Pancreas (tissue), 10 donors: ENCODE results near the gene FLAD1. TPM values are rescaled to one million over a fixed set of nuclear protein-coding genes. Genes with fewer than 3 reads are reported as not detected.
A peak's percentile ranks its signal among the peaks of the same experiment; 100 is the strongest.

ENCODE experiments used
- ATAC-seq, 4 donors: fragments of 200-7000 bp; cut with Tn5 transposase; one replicate each; pipeline versions ENCODE4 v1.8.0 to v1.9.1; 2020; ENCODE audit warnings: mild to moderate bottlenecking in 4 of 4, moderate library complexity in 4 of 4
- DNase-seq, 6 donors: peaks; one replicate each; pipeline ENCODE4 v3.0.0-alpha.2; 2020
- FAIRE-seq: peaks from 2 replicates; lab custom pipeline; 2012; peaks lifted over from hg19 to GRCh38; lab: Jason Lieb, UNC
- H3K27ac ChIP-seq, 4 donors: fragments of 200-600 bp; sonication (generic); 1 replicate in 3 of 4; 2 replicates in 1 of 4; pipeline versions ENCODE4 v1.5.0 to v1.8.0; 2020
- H3K27me3 ChIP-seq, 4 donors: fragments of 200-600 bp; one replicate each; pipeline ENCODE4 v1.8.0; 2021
- H3K36me3 ChIP-seq, 3 donors: fragments of 200-600 bp; sonication (generic) in 1 of 3; one replicate each; pipeline versions ENCODE4 v1.5.0 to v1.8.0; 2020 to 2021
- H3K4me1 ChIP-seq, 3 donors: fragments of 200-600 bp; one replicate each; pipeline ENCODE4 v1.8.0; 2021
- H3K4me3 ChIP-seq, 4 donors: fragments of 200-600 bp; sonication (generic) in 2 of 4; one replicate each; pipeline versions ENCODE4 v1.5.0 to v1.8.0; 2020 to 2021
- H3K9me3 ChIP-seq, 4 donors: fragments of 200-600 bp; one replicate each; pipeline ENCODE4 v1.8.0; 2021
- CTCF ChIP-seq, 4 donors: fragments of 200-600 bp; sonication (generic) in 3 of 4; IDR thresholded peaks; one replicate each; pipeline versions ENCODE4 v1.5.0 to v1.8.0; 2021; ENCODE audit warnings: antibody characterized with exemption in 4 of 4
- WGBS, 2 donors: extraction: QIAGEN DNeasy Blood & Tissue Kit; methylation state at CpG; one replicate each; pipeline ENCODE4 v1.1.7; 2013; 5-methylcytosine and 5-hydroxymethylcytosine counted together
- intact Hi-C, 3 donors: fragments of 100-400 bp; cut with DNase I; formaldehyde crosslinking; loops; one replicate each; pipeline versions ENCODE4 v1.11.1 to v1.14.2; 2022
- polyA plus RNA-seq, 2 donors: library from polyadenylated mRNA; stranded (reverse); fragments of 200-250 nt; gene quantifications; one replicate each; pipeline ENCODE4 v1.2.3, GENCODE V29; 2013
- total RNA-seq, 6 donors: library from RNA; stranded (reverse); fragmentation: NEBNext Ultra II Directional in 4 of 6; extraction: Animal tissue kit (Norgen Biotek cat#: 25700) in 4 of 6; gene quantifications; one replicate each; pipeline versions ENCODE4 v1.2.1 to v1.2.4, GENCODE V29; 2021 to 2023
- donor health status: healthy with polysubstance abuse.
- donor health status: DM: no; HTN: no; CAD: no; lungs with moderate emphysema.
- donor health status: DM: no; HTN: no; CAD: no.
- donor health status: control.
- donor health status: control.
- donor health status: Bipolar disorder and iron deficiency.
- donor health status: DM: yes; HTN: yes; CAD: no.
- donor health status: DM: no; HTN: no; CAD: no.
- donor health status: DM: no; HTN: no; CAD: no.
- donor health status: DM: yes; HTN: yes; CAD: no.

Gene FLAD1
- total and polyA plus RNA-seq, 8 donors = 8.3 to 28.6 (median 13.2) TPM

GRCh38 chr1:155014709-155015508, 31.8 kb downstream of the FLAD1 start:
- 90% methylated on average over 29 to 31 of the region's 31 CpGs for WGBS, 2 donors
- TF ChIP-seq CTCF (IDR thresholded peaks at IDR 0.05) = no peak
- Histone ChIP-seq H3K4me3 (no peak overlapping the region), H3K36me3 (peaks cover 0 to 24% (median 9%) of the 10 kb centered on the region in 3 donors), H3K9me3 (no peaks in the 10 kb centered on the region), H3K27me3 (no peaks in the 10 kb centered on the region), H3K27ac (no peak overlapping the region), H3K4me1 (peaks cover 10 to 20% (median 18%) of the 10 kb centered on the region in 3 donors)
- FAIRE-seq (no peak), ATAC-seq (no peak), DNase-seq (peak in 1 of 6 donors; percentile 66)
- intact Hi-C loops = loop anchor here in 2 of 3 donors (10.0 kb wide), 1 partner anchor 50 kb away; the partner anchor contains the start of gene PYGO2 (in 2 of the 2)

GRCh38 chr1:155015527-155016230, 32.5 kb downstream of the FLAD1 start:
- Histone ChIP-seq H3K27ac (no peak overlapping the region), H3K36me3 (peaks cover 0 to 24% (median 9%) of the 10 kb centered on the region in 3 donors), H3K4me3 (no peak overlapping the region), H3K4me1 (peaks cover 10 to 20% (median 18%) of the 10 kb centered on the region in 3 donors), H3K27me3 (no peaks in the 10 kb centered on the region), H3K9me3 (no peaks in the 10 kb centered on the region)
- intact Hi-C loops = loop anchor here in 2 of 3 donors (10.0 kb wide), 1 partner anchor 51 kb away; the partner anchor contains the start of gene PYGO2 (in 2 of the 2)
- DNase-seq = peak in 1 of 6 donors; percentile 70
- FAIRE-seq = no peak
- no peak for ATAC-seq
- TF ChIP-seq CTCF (IDR thresholded peaks at IDR 0.05) = no peak
- 83 to 87% methylated on average over 16 of the region's 16 CpGs for WGBS, 2 donors

GRCh38 chr1:155016231-155016831, 33.2 kb downstream of the FLAD1 start:
- H3K9me3 ChIP-seq = no peaks in the 10 kb centered on the region
- peaks cover 0 to 24% (median 9%) of the 10 kb centered on the region in 3 donors for H3K36me3 ChIP-seq
- no peaks in the 10 kb centered on the region for H3K27me3 ChIP-seq
- WGBS, 2 donors = 81 to 88% methylated on average over 25 to 26 of the region's 26 CpGs
- no peak overlapping the region for H3K4me3 ChIP-seq
- no peak for TF ChIP-seq CTCF (IDR thresholded peaks at IDR 0.05)
- peak overlapping the region in 2 of 4 donors; percentile 39 to 72 for H3K27ac ChIP-seq
- FAIRE-seq (no peak), DNase-seq (peak in 1 of 6 donors; percentile 69), ATAC-seq (no peak)
- intact Hi-C loops = loop anchor here in 2 of 3 donors (10.0 kb wide), 1 partner anchor 52 kb away; the partner anchor contains the start of gene PYGO2 (in 2 of the 2)
- H3K4me1 ChIP-seq = peaks cover 9 to 15% (median 14%) of the 10 kb centered on the region in 3 donors

GRCh38 chr1:155017041-155017945, 34.1 kb downstream of the FLAD1 start:
- no peak for FAIRE-seq
- Histone ChIP-seq H3K9me3 (no peaks in the 10 kb centered on the region), H3K4me1 (peaks cover 0 to 14% (median 5%) of the 10 kb centered on the region in 3 donors), H3K4me3 (peak overlapping the region in 3 of 4 donors; percentile 4 to 40 (median 23)), H3K36me3 (peaks cover 0 to 24% (median 9%) of the 10 kb centered on the region in 3 donors), H3K27me3 (no peaks in the 10 kb centered on the region), H3K27ac (peak overlapping the region; percentile 22 to 72 (median 48))
- DNase-seq = peak; percentile 85 to 95 (median 92)
- WGBS, 2 donors = 6 to 7% methylated on average over 36 to 49 of the region's 49 CpGs
- intact Hi-C loops = loop anchor here in 2 of 3 donors (10.0 kb wide), 1 partner anchor 52 kb away; the partner anchor contains the start of gene PYGO2 (in 2 of the 2)
- TF ChIP-seq CTCF (IDR thresholded peaks at IDR 0.05) = peak; percentile 89 to 98 (median 96)
- ATAC-seq = peak; percentile 81 to 93 (median 90)
